Stomach (tissue), 4 donors: Measurements from ENCODE around the gene INPP4B.
A peak's percentile ranks its signal among the peaks of the same experiment; 100 is the strongest.

Experiments
- CTCF ChIP-seq, 7 experiments: fragments of 450-650 bp in 4 of 7; fragments of 200-600 bp in 3 of 7; sonication (generic) in 3 of 7; IDR thresholded peaks; one replicate each; pipeline ENCODE4 v1.5.1; 2016 to 2019; ENCODE audit warnings: antibody characterized with exemption in 7 of 7, control low read depth in 2 of 7, mild to moderate bottlenecking in 1 of 7
- POLR2AphosphoS5 ChIP-seq, 3 donors: sonication (generic); formaldehyde crosslinking; IDR thresholded peaks; one replicate each; pipeline ENCODE4 v1.6.1; 2016; ENCODE audit warnings: antibody characterized with exemption in 3 of 3

DNA sequence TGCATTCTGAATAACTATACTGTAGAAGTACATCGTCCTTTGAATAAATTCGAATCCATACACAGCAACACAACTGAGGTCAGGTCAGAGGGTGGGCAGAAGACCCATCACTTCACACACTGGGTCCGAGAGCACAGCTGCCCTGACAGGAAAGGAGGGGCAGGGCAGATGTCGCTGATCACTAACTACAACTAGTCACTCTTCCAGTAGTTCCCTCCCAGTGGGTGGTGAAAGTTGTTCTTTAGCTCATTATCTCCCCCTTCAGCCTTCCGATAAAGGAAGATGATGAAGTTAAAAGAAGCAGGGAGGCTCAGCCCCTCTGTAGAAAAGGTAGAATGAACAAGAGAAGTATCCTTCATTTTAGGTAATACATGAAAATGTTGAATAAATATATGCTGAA, 278.9 kb downstream of the INPP4B start:
- TF ChIP-seq CTCF (IDR thresholded peaks at IDR 0.05) (no peak), POLR2AphosphoS5 (IDR thresholded peaks at IDR 0.05) (peak in 1 of 3 donors; percentile 16)
